ENCODE data around the gene TCF12.

Gene TCF12

DNA sequence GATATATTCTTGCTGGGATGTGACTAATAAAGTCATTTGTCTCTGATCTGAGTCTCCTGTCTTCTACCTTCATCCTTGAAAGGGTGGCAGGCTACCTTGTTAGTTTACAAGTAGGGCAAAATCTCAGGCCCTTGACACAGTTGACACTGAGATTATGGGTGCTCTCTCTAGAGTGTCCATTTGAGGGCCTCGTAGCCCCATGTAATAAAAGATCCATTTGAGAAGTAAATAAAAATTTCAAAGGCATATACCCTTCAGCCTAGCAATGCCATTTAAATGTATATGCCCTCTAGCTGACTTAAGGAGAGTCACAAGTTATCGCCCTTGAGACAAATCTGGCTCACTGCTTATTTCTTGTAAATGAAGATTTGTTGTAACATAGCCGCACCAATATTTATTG, 98.6 kb downstream of the TCF12 start:
- peak; percentile 36 for DNase-seq (ENCODE audit: low read depth)

DNA sequence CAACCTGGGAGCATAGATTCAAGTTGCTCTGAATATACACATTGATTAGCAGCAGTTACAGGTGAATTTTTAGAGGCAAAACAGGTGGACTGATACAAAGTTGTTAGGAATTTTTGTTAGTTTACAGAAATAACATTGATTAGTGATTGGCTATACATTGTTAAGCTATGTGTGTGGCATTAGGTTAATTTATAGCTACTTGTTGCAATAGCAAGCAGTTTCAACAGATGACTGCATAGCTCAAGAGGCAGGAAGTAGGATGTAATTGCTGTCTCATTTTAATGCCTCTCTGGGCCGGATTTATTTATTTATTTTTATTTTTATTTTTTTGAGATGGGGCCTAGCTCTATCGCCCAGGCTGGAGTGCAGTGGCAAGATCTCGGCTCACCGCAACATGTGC, 99.7 kb downstream of the TCF12 start:
- DNase-seq (ENCODE audit: low read depth) = peak; percentile 36

DNA sequence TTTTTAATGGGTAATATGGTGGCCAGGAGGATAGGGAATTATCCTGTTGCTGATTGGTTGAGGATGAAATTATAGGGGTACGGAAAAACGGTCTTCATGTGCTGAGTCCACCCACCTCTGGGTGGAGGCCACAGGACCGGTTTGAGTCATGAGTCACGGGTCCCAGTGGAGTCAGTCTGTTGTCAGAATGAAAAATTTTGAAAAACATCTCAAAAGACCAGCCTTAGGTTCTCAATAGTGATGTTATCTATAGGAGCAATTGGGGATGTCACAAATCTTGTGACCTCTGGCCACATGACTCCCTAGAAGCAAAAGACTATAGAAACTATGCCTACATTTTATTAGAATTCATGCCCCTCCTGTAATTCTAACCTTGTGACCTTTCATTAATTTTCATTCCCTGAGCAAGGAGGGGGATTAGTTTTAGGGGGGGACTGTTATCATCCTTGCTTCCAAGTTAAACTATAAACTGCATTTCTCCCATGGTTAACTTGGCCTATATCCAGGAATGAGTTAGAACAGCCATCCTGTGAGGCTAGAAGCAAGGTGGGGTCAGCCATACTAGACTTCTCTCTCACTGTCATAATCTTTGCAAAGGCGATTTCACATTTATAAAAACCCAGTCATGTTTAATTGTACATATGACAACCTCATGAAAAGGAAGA, 101.2 kb downstream of the TCF12 start:
- DNase-seq (ENCODE audit: low read depth) = peak; percentile 45

DNA sequence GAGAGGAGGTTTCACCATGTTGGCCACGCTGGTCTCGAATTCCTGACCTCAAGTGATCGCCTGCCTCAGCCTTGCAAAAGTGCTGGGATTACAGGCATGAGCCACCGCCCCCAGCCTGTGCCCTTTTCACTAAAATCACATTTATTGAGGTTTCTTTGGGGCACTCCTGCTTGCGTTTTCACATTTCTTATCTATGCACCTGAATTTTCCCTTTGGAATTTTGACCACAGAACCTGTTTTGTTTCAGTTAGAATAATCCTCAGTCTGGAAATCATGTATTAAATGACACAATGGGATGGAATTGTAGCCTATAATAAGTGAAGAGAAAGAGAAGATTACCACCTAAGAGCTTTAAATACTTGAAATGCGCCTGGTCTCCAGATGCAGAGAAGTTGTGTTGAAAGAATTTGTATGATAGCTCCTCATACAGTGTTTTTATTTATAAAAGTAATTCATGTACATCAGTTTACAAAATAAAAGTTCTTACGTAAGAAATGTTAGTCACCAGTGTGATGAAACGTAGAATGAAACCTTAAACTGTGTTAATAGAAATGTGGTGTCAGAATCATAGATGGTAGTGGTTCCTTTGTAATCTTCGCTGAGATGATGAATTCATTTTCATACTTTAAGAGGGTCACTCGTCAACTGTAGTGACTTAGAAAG, 107.0 kb downstream of the TCF12 start:
- peak; percentile 41 for DNase-seq (ENCODE audit: low read depth)

DNA sequence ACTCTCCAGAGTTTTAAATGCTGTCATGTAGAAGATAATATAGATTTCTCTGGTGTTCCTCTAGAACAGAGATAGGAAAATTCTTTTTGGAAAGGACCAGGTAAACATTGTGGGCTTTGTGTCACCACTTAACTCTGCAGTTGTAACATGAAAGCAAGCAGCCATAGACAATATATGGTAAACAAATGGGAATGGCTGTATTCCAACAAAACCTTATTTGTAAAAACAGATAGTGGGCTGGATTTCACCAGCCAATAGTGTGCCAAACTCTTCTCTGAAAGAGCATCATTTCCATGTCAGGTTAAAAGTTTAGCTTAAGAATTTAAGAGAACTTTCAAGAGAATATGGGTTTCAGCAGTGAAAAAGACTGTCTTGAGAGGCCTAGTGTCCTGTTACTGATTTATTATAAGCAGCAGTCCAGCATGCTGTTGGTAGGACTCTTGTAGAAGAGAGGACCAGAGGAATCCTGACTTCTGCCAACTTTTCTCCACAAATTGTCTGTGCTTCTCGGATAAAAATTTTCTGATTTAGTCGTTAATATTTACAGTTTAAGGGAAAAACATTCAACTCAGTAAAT, 107.7 kb downstream of the TCF12 start:
- no peak for DNase-seq (ENCODE audit: low read depth)

DNA sequence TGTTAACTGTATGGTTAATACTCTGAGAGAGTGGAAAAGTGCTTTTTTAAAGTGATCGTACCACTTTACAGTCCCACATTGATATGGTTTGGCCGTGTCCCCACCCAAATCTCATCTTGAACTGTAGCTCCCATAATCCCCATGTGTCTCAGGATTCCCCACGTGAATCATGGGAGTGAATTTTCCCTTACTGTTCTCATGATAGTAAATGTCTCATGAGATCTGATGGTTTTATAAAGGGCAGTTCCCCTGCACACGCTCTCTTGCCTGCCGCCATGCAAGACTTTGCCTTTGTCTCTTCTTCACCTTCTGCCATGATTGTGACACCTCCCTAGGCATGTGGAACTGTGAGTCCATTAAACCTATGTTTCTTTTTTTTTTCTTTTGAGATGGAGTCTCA, 109.2 kb downstream of the TCF12 start:
- DNase-seq (ENCODE audit: low read depth) = no peak

DNA sequence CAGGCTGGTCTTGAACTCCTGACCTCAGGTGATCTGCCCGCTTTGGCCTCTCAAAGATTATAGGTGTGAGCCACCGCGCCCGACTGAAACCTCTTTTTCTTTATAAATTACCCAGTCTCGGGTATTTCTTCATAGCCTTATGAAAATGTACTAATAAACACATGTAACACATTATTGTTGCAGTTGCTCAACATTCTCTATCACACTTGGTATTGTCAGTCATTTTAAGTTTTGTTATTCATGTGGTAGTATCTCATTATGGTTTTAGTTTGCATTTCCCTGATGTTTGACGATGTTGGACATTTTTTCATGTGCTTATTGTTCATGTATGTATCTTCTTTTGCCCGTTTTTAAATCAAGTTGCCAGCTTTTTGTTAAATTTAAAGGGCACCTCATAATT, 109.7 kb downstream of the TCF12 start:
- no peak for DNase-seq (ENCODE audit: low read depth)

DNA sequence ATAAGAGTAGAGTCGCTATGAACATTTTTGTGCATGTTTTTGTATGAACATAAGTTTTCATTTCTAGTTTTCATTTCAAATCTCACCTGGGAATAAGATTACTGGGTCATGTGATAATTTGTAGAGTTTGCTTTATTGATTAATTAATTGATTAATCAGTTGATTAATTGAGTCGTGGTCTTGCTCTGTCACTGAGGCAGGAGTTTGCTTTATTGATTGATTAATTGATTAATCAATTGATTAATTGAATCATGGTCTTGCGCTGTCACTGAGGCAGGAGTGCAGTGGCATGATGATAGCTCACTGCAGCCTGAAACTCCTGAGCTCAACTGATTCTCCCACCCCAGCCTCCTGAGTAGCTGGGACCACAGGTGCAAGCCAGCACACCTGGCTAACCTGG, 111.6 kb downstream of the TCF12 start:
- no peak for DNase-seq (ENCODE audit: low read depth)

DNA sequence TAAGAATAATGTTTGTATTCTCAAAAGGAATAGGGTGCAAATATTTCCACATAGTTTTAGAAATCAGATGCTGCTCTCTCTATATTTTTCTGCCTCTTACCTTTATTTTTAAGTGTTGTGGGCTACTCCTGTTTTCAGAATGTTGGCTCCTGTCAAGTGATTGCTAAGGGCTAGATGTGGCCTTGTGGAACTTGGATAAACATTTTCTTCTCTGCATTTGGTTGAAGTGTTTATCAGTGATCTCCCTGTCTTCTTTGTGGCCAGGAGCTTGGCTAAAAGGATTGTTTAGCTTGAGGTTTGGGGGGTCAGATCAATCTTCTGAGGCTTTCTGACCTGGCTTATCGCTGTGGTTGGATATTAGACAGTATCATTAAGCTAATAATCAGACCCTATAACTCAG, 112.6 kb downstream of the TCF12 start:
- no peak for DNase-seq (ENCODE audit: low read depth)

DNA sequence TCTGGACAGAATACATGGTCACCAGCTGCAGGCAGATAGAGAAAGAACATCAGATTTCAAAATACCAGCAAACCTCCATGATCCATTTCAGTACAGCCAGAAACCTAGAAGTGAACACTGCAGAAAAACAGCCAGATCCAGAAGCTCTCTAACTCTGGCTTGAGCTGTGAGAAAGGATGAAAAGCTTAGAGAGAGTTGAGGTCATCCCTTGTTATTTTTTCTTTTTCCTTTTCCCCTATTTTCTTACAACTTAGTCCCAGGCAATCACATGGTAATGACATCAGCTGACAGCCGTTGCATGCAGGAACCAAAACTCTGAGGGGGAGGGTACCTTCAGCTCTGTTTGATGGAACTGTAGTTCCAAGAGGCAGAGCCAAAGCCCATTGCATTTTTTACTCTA, 113.2 kb downstream of the TCF12 start:
- peak; percentile 40 for DNase-seq (ENCODE audit: low read depth)

DNA sequence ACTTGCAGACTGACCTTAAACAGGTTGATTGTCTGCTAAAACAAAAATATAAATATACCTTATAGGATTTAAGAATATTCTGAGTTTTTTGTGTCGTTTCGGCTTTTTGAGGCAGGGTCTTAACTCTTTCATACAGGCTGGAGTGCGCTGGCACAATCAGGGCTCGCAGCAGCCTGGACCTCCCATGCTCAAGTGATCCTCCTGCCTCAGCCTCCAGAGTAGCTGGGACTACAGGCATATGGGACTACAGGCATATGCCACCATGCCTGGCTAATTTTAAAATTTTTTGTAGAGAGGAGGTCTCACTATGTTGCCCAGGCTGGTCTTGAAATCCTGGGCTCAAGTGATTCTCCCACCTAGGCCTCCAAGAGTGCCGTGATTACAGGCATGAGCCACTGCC, 113.9 kb downstream of the TCF12 start:
- DNase-seq (ENCODE audit: low read depth) = no peak

DNA sequence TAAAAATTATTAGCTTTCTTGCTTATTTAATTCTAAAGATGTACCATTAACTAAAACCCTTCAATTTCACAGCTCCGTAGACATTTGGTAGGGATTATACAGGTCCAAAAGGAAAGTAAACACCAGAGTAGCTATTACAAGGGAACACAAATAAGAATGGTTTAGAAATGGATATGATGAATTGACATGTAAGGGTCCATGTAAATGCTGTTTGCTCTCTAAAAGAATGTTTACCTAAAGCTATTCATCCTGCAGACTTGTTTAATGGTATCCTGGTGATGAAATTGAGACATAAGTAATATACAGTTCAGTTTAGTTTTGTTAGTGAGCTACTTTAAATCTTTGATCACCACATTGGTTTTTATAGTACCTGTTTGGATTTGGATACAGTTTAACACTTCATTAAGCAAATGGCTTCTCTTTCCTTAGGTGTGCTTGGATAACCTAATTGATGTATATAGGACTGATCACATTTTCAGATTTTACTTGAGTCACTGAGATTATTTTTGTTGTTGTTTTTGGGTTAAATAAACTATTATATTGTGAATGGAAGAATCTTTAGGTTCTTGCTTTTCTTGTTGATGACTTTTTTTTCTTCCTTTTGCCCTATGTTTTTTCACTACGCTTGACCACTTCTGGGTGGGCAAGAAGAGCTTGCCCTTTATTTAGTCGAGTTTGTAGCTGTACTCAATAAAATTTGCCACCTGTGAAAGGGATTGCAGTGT, 115.4 kb downstream of the TCF12 start:
- DNase-seq (ENCODE audit: low read depth) = no peak

DNA sequence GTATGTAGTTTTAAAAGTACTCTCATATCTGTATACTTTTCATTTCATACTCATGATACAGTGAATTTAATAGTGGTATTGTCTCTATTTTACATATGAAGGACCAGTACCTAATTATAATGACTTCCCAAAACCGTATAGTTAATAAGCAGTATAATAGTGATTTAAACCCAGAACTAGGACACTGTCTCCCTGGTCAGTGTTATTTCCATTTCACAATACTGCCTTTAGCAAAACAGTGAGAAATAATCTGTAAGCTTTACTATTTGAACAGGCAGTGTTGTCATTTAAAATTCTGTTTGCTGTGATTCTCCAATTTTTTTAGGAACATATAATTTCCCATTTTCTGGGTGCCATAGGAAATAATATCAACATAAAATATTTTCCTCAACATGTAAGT, 116.2 kb downstream of the TCF12 start:
- no peak for DNase-seq (ENCODE audit: low read depth)

DNA sequence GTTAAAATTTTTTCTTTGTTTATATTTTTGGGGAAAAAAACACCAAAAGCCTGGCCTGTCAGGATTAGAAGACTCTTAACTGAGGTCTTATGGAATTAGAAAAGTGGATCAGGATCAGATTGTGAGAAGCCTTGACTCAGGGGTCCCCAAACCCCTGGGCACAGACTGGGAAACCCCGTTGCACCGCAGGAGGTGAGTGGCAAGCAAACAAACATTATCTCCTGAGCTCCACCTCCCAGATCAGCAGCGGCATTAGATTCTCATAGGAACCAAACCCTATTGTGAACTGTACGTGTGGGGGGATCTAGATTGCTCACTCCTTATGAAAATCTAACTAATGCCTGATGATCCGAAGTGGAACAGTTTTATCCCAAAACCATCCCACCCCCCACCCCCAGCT, 117.2 kb downstream of the TCF12 start:
- DNase-seq (ENCODE audit: low read depth) = no peak

DNA sequence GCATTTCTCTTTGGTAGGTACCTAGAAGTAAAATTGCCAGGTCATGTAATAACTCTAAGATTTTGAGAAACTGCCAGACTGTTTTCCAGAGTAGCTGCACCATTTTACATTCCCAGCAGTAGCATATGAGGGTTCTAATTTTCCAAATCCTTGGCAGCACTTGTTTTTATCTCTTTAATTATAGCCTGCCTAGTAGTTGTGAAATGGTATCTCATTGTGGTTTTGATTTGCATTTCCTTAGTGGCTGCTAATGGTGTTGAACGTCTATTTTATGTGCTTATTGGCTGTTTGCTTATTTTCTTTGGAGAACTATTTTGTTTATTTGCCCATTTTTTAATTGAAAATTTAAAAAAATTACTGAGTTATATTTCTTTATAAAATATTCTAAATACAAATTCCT, 117.9 kb downstream of the TCF12 start:
- no peak for DNase-seq (ENCODE audit: low read depth)

DNA sequence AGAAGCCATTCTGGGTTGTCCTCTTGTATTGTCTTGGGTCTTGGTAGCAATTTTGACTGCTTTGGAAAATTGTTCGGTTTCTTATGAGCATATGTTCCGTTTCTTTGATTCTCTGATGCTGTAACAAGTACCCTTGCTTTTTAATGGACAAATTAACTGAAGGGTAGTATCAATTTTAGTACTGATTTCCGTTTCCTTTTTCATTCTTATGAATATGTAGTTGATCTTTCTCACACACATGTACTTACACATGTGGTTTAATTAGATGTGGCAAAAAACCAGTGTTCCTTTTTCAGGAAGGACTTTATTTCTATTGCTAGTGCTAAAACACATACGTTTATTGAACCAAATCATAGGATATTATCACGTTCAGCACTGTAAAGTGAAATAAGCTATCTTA, 119.1 kb downstream of the TCF12 start:
- no peak for DNase-seq (ENCODE audit: low read depth)

DNA sequence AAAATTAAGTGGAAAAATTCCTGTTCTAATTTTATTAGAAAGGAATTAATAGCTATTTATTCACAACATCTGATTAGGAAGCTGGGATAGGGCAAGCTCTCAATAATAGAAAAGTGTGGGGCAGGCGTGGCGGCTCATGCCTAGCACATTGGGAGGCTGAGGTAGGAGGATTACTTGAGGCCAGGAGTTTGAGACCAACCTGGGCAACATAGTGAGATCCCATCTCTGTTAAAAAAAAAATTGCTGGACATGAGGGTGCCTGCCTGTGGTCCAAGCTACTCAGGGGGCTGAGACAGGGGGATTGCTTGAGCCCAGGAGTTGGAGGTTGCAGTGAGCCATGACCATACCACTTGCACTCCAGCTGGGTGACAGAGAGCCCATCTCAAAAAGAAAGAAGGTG, 119.6 kb downstream of the TCF12 start:
- no peak for DNase-seq (ENCODE audit: low read depth)

DNA sequence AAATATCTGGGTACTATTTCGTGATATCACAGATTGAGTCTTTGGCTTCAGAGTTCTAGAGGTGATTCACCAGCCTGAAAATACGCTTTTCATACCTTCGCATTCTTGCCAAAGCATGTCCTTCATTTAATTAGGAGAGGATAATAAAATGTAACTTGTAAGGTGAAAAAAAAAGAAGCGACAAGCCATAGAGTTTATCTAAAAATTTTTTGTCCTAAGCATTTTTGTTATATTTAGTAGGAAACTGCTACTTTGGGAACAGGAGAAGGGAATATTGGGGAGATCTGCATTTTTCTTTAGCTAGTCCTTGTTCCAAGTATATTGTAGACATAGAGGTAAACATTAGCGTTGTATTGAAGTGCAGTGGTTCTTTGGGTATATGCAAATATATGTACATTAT, 120.1 kb downstream of the TCF12 start:
- no peak for DNase-seq (ENCODE audit: low read depth)

DNA sequence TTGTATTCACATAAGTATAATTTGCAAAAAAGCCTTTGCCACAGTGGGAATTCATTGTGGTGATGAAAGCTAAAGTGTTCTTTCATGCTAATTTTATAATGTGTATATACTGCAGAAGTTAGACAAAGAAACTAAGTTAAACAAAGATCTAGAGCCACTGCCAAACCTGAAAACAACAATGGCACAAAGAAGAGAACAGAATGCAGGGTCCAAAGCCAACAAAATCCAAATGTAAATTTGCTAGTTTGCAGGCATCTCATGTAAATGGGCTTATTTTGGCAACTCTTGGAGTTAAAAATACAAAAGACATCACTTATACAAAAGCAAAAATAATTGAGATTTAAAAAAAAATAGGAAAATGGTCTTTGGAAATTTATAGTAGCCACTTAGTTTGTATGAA, 123.0 kb downstream of the TCF12 start:
- DNase-seq (ENCODE audit: low read depth) = no peak

DNA sequence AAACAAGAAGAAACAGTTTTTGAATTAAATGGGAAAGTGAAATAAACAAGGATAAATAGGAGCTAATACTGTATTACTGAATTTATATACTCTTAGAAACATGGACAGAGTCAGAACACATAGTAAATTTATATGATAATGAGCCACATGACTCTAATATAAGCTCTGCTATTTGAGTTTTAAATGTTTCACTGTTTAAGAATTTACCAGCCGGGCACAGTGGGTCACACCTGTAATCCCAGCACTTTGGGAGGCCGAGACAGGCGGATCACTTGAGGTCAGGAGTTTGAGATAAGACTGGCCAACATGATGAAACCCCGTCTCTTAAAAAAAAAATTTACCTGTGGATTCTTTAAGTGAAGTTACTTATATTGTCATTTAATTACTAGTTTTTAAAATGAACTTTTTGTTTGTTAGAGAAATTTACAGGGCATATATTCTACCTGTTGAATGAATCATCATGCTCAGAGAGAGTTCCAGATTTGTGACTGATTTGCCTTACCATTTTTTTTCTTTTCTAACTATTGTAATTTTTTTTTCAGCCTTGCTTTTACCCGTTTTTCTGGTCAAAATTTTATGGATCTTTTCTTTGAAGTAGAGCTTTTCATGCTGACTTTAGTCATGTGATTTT, 125.7 kb downstream of the TCF12 start:
- DNase-seq (ENCODE audit: low read depth) = no peak

DNA sequence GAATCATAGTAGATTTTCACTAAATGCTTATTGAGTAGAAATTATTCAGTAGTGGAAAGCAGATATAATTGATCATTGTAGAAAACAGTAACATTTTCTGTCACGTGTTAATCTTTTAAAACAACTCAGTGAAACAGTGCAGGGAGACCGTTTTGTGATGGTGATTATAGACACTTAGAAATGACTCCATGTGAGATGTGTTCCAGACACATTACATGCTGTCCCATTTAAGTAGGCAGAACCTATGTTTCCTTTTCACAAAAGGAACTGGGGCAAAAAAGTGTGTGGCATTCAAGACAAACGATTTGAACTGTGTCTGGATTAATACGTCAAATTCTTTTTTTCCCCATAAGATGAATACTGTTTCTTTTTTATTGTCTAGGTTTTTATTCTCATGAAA, 126.5 kb downstream of the TCF12 start:
- DNase-seq (ENCODE audit: low read depth) = no peak

DNA sequence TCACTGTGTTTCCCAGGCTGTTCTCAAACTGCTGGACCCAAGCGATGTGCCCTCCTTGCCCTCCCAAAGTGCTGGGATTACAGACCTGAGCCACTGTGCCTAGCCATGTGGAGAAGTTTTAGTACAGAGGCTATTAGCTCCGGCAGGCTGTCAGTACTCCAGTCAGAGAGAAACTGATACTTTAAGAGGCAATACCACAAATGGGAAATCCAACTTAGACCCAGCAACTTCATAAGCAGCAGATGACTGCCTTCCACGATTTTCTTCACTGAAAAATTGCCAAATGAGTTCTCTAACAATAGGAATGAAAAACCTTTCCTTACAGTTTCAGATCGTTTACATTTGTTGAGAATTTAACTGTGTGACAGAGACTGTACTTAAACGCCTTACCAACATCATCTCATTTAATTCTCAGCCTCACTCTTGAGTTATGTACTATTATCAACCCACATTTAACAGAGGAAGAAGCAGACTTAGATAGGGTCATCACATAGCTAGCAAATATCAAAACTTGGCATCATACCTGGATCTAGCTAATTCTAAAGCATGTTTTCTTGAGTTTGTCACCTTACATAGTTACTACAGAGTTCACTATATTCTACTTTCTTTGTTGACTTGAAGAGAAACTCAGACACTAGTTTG, 127.4 kb downstream of the TCF12 start:
- DNase-seq (ENCODE audit: low read depth) = no peak

Measured in EH (cell line).